GM12864 (cell line): Measurements from ENCODE around the gene MOV10L1.
"Not testable (repeated sequence)": the region's sequence is repeated elsewhere in the genome, so short reads cannot be mapped to it uniquely, and the experiment has no call there.

ENCODE experiments used
- DNase-seq: peaks from one replicate; pipeline ENCODE4 v3.0.0-alpha.2; 2011; ENCODE audit warnings: low read depth
- H3K4me3 ChIP-seq: 2 replicates; pipeline ENCODE4 v1.5.1; 2011; ENCODE audit warnings: mild to moderate bottlenecking, low read depth, low read length, control low read depth
- CTCF ChIP-seq: IDR thresholded peaks from 2 replicates; pipeline ENCODE4 v1.5.1; 2011; ENCODE audit warnings: low read depth, mild to moderate bottlenecking, moderate library complexity, low read length, control low read depth, inconsistent platforms; ENCODE audit errors: missing control alignments

MOV10L1 gene

DNA sequence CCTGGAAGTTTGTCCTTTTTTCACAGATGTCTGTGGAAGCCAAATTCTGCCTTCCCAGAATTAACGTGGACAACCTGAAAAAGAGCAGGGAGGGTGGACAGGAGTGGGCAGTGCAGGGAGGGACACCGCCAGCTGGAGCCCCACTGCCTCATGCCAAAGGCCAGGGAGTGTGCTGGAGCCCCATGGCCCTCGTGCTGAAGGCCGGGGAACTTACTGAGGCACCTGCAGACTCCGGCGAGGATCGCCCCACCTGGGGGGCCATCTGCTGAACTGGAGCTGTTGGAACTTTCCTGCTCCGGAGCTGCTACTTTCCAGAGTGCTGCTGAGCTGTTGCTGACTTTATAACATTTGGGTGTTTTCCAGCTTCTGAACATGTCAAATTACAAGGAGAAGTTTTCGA is 35.2 kb downstream of the MOV10L1 start:
- TF ChIP-seq CTCF = no peak
- no peak for DNase-seq
- no peak overlapping the region for H3K4me3 ChIP-seq

GRCh38 chr22:50129121-50129736 is 39.4 kb downstream of the MOV10L1 start:
- no peak overlapping the region for H3K4me3 ChIP-seq
- DNase-seq = no peak
- TF ChIP-seq CTCF = no peak

DNA sequence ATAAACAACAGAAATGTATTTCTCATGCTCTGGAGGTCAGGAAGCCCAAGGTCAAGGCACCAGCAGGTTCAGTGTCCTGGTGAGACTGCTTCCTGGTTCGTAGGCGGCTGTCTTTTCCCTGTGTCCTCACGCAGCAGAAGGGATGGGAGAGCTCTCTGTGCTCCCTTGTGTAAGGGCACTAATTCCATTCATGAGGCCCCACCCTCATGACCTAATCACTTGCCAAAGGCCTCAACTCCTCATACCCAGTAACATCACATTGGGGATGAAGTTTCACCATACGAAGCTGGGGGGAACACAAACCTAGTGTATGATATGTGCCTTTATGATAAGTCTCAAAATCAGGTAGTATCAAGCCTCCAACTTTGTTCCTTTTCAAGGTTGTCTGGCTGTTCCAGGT is 42.1 kb downstream of the MOV10L1 start:
- no peak for DNase-seq
- TF ChIP-seq CTCF = no peak
- no peak overlapping the region for H3K4me3 ChIP-seq

DNA sequence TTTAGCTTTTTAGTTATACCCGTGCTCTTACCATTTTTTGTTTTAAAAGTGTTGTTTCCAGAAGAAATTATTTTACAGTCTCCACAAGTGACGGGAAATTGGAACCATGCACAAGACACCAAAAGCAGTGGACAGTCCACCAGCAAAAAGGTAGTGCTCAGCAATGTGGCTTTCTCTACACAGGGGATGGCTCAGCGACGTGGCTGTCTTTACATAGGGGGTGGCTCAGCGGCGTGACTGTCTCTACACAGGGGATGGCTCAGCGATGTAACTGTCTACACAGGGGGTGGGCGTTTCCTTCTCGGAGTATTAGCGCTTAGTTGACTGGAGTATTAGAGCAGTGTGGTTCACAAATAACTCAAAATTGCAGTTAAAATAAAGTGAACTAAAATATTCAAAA is 44.7 kb downstream of the MOV10L1 start:
- TF ChIP-seq CTCF = no peak
- no peak overlapping the region for H3K4me3 ChIP-seq
- no peak for DNase-seq

GRCh38 chr22:50136581-50137015 is 46.8 kb downstream of the MOV10L1 start:
- no peak overlapping the region for H3K4me3 ChIP-seq
- no peak for TF ChIP-seq CTCF
- DNase-seq = no peak

DNA sequence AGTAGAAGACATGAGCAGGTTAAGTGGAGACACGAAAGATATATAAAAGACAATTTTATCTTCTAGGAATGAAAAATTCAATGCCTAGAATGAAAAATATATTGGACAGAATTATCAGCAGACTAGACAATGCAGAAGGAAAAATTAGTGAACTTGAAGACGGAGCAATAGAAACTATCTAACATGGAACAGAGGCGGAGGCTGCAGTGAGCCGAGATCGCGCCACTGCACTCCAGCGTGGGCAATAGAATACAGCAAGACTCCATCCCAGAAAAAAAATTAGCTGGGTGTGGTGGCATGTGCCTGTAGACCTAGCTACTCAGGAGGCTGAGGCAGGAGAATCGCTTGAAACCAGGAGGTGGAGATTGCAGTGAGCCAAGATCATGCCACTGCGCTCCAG is 47.5 kb downstream of the MOV10L1 start:
- DNase-seq, H3K4me3 ChIP-seq: not testable (repeated sequence)

DNA sequence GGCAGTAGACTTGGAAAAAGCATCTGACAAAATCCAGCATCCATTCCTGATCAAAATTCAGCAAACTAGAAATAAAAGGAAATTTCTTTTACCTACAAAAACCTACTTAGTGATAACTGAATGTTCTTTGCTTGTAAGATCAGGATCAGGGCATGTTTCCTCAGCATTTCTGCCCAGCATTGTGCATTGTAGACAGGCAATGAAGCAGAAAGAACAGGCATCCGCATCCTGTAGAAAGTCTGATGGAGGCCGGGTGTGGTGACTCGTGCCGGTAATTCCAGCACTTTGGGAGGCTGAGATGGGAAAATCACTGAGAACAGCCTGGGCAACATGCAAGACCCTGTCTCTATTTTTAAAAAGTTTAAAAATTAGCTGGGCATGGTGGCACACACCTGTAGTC is 48.2 kb downstream of the MOV10L1 start:
- no peak for DNase-seq
- H3K4me3 ChIP-seq = no peak overlapping the region
- no peak for TF ChIP-seq CTCF
